ENCODE results near the gene DLG1. TPM values are rescaled to one million over a fixed set of nuclear protein-coding genes. Genes with fewer than 3 reads are reported as not detected.

Gene DLG1
- total and polyA plus RNA-seq, 2 donors (not counting 1 experiment from before 2014, with no cell fraction given) = 47.7 to 53.0 TPM

DNA sequence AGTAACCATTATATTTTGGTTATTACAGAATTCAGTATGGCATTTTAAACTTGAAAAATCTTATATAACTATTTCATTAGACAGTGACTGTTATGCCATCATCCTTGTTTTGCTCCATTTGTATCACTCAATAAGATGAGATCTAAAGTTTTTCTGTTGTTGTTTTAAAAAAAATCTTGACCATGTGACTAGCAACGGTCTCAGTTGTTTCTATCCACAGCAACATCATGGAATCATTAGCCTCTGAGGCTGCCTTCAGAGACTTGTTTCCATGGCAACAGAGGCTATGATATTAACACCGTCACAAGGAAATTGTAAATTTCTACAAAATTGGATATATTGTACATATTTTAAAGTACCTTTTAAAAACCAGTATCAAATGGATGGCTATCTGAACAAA is 129.8 kb downstream of the DLG1 start:
- Histone ChIP-seq H3K9me3 (ENCODE audit: control insufficient read depth, insufficient read depth, low read depth, low read length) (no peaks in the 10 kb centered on the region), H4K20me1 (ENCODE audit: control insufficient read depth, extremely low read depth, insufficient read depth, low read length) (no peaks in the 10 kb centered on the region), H3K79me2 (ENCODE audit: control insufficient read depth, insufficient read depth, low read length) (peaks cover 4% of the 10 kb centered on the region), H3K36me3 (ENCODE audit: control insufficient read depth, insufficient read depth, low read length) (no peaks in the 10 kb centered on the region), H3K4me1 (ENCODE audit: control insufficient read depth, extremely low read depth, insufficient read depth, low read length) (no peaks in the 10 kb centered on the region), H3K4me2 (ENCODE audit: extremely low read depth, insufficient read depth, low read length) (no peak overlapping the region), H3K27me3 (ENCODE audit: control insufficient read depth, insufficient read depth, low read length) (no peaks in the 10 kb centered on the region), H3K4me3 (replicated peaks in 1 of 4; ENCODE audit: control extremely low read depth in 1 of 4, insufficient read depth in 1 of 4, low read depth in 3 of 4, low read length in 4 of 4) (no peak overlapping the region), H3K27ac (ENCODE audit: insufficient read depth, low read length) (peak overlapping the region; percentile 22), H2AFZ (ENCODE audit: low read length) (no peak overlapping the region), H3K9ac (ENCODE audit: insufficient read depth, low read length) (no peak overlapping the region)
- DNase-seq (ENCODE audit: low read depth in 2 of 2) = peak; percentile 31 to 40
- TF ChIP-seq EZH2 (IDR thresholded peaks at IDR 0.05; ENCODE audit: low read length, missing control alignments) = no peak
- no peak for TF ChIP-seq CTCF (conservative IDR thresholded peaks at IDR 0.05 in 1 of 2, IDR thresholded peaks at IDR 0.05 in 1 of 2; ENCODE audit: low read depth in 1 of 2, low read length in 2 of 2)

DNA sequence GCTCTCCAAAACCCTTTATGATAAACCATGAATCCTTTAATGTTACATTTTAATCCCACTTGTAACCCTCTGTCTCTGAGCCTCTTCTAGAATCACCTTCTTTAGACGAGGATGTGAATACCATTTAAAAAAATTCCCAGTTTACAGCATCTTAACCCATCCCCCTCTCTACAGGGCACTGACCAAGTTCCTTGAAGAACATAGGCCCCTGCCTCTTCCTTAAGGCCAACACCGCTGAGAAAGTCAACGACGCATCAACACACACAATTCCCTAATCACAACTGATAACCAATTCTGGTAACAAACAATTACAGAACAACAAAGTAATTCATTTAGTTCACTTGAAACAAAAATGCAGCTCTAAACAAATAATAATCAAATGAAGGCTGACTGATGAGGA is 130.3 kb downstream of the DLG1 start:
- Histone ChIP-seq H3K4me1 (ENCODE audit: control insufficient read depth, extremely low read depth, insufficient read depth, low read length) (no peaks in the 10 kb centered on the region), H3K27ac (ENCODE audit: insufficient read depth, low read length) (no peak overlapping the region), H2AFZ (ENCODE audit: low read length) (no peak overlapping the region), H3K36me3 (ENCODE audit: control insufficient read depth, insufficient read depth, low read length) (no peaks in the 10 kb centered on the region), H3K79me2 (ENCODE audit: control insufficient read depth, insufficient read depth, low read length) (peaks cover 4% of the 10 kb centered on the region), H3K4me3 (replicated peaks in 1 of 4; ENCODE audit: control extremely low read depth in 1 of 4, insufficient read depth in 1 of 4, low read depth in 3 of 4, low read length in 4 of 4) (no peak overlapping the region), H3K9ac (ENCODE audit: insufficient read depth, low read length) (no peak overlapping the region), H3K9me3 (ENCODE audit: control insufficient read depth, insufficient read depth, low read depth, low read length) (no peaks in the 10 kb centered on the region), H4K20me1 (ENCODE audit: control insufficient read depth, extremely low read depth, insufficient read depth, low read length) (no peaks in the 10 kb centered on the region), H3K4me2 (ENCODE audit: extremely low read depth, insufficient read depth, low read length) (no peak overlapping the region), H3K27me3 (ENCODE audit: control insufficient read depth, insufficient read depth, low read length) (no peaks in the 10 kb centered on the region)
- no peak for TF ChIP-seq EZH2 (IDR thresholded peaks at IDR 0.05; ENCODE audit: low read length, missing control alignments)
- no peak for TF ChIP-seq CTCF (conservative IDR thresholded peaks at IDR 0.05 in 1 of 2, IDR thresholded peaks at IDR 0.05 in 1 of 2; ENCODE audit: low read depth in 1 of 2, low read length in 2 of 2)
- no peak for DNase-seq (ENCODE audit: low read depth in 2 of 2)

DNA sequence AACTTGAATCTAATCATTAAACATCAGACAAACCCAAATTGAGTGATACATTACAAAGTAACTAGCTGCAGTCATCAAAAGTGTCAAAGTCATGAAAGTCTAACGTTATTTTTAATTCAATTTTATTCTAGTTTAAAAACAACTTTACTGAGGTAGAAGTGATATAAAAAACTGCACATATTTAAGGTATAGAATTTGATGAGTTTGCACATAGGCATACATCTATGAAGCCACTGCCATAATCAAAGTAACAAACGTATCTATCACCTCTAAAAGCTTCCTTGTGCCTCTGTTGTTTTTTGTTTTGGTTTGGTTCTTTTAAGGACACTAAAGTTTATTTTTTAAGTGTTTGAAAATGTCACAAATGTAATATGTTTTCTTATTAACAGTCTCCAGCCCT is 130.9 kb downstream of the DLG1 start:
- H2AFZ ChIP-seq (ENCODE audit: low read length) = no peak overlapping the region
- peaks cover 4% of the 10 kb centered on the region for H3K79me2 ChIP-seq (ENCODE audit: control insufficient read depth, insufficient read depth, low read length)

More for the DNA sequence above, 130.9 kb downstream of the DLG1 start:
- DNase-seq (ENCODE audit: low read depth in 2 of 2) = no peak
- TF ChIP-seq CTCF (conservative IDR thresholded peaks at IDR 0.05 in 1 of 2, IDR thresholded peaks at IDR 0.05 in 1 of 2; ENCODE audit: low read depth in 1 of 2, low read length in 2 of 2) (no peak), EZH2 (IDR thresholded peaks at IDR 0.05; ENCODE audit: low read length, missing control alignments) (no peak)
- Histone ChIP-seq H3K9me3 (ENCODE audit: control insufficient read depth, insufficient read depth, low read depth, low read length) (no peaks in the 10 kb centered on the region), H3K27ac (ENCODE audit: insufficient read depth, low read length) (no peak overlapping the region), H3K36me3 (ENCODE audit: control insufficient read depth, insufficient read depth, low read length) (no peaks in the 10 kb centered on the region), H3K4me2 (ENCODE audit: extremely low read depth, insufficient read depth, low read length) (no peak overlapping the region), H3K4me3 (replicated peaks in 1 of 4; ENCODE audit: control extremely low read depth in 1 of 4, insufficient read depth in 1 of 4, low read depth in 3 of 4, low read length in 4 of 4) (no peak overlapping the region), H3K4me1 (ENCODE audit: control insufficient read depth, extremely low read depth, insufficient read depth, low read length) (no peaks in the 10 kb centered on the region), H3K27me3 (ENCODE audit: control insufficient read depth, insufficient read depth, low read length) (no peaks in the 10 kb centered on the region), H3K9ac (ENCODE audit: insufficient read depth, low read length) (no peak overlapping the region), H4K20me1 (ENCODE audit: control insufficient read depth, extremely low read depth, insufficient read depth, low read length) (no peaks in the 10 kb centered on the region)

All from fibroblast of lung (primary cell).